Stimulated activated CD4-positive, alpha-beta T cell treated with anti-CD3 and anti-CD28 coated beads, Interleukin-2, amount 100 ng/mL, for 24 hours (primary cell): ENCODE data around the gene PRIM1.
"Not testable (repeated sequence)": the region's sequence is repeated elsewhere in the genome, so short reads cannot be mapped to it uniquely, and the experiment has no call there.

Experiments
- DNase-seq, 2 donors: peaks; one replicate each; pipeline ENCODE4 v3.0.0-alpha.2; 2020

The PRIM1 gene

DNA sequence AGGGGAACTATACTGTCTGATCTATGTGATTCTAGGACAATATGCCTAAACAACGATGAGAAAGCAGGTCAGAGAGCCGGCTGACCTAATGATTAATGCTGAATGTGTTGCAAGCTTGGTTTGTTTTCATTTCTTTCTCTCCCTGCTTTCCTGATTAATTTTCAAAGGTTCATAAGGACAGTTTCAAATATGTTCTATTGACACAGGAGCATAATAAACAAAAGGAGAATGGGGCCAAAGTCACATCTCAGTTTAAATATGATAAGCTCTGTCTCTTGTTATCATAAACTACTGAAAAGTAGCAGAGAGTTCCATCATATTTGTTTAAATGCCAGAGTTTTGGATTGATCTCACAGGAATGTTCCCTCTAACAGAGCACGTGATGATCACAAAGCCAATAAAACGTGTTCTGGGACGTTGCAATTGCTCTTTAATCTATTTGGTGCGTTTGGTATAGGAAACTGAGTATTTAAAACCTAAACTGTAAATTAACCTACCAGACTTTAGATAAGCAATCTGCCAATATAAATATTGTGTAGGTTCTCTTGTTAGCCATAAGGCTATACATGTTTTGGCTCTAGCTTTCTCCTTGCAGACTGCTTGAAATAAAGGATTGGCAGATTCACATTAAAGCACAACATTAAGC lies 7.3 kb upstream of the PRIM1 start:
- no peak for DNase-seq

GRCh38 chr12:56758728-56759262 lies 6.7 kb upstream of the PRIM1 start:
- DNase-seq = no peak

DNA sequence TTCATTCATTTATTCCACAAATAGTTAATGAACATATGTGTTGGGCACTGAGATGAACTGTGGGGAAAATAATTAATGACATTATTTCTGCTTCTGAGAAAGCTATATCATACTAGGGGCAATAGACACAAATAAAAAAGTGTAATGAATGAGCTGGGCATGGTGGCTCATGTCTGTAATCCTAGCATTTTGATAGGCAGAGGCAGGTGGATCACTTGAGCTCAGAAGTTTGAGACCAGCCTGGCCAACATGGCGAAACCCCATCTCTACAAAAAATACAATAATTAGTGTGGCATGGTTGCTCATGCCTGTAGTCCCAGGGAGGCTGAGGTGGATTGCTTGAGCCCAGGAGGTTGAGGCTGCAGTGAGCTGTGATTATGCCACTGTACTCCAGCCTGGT lies 5.8 kb upstream of the PRIM1 start:
- not testable (repeated sequence) for DNase-seq

DNA sequence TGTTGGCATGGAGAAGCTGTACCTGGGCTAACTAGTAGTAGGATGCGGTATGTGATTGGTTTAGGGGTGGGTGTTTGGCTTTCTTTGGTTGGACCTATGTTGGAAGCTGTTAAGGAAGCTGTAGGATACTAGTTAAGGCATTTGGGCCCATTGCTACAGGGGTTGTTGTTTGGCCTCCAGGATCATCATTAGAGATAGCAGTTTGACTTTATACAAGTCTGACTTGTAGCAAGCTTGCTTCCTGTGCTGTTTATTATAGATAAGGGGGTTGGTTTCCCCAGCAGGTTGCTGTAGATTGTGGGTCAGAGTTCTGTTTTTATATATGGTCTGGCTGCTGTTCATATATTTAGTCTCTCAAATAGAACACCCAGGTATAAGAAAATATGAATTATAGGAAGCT lies 1.4 kb upstream of the PRIM1 start:
- DNase-seq = no peak

- not testable (repeated sequence) for DNase-seq
Observed at GRCh38 chr12:56750596-56750995, 1.5 kb downstream of the PRIM1 start.

DNA sequence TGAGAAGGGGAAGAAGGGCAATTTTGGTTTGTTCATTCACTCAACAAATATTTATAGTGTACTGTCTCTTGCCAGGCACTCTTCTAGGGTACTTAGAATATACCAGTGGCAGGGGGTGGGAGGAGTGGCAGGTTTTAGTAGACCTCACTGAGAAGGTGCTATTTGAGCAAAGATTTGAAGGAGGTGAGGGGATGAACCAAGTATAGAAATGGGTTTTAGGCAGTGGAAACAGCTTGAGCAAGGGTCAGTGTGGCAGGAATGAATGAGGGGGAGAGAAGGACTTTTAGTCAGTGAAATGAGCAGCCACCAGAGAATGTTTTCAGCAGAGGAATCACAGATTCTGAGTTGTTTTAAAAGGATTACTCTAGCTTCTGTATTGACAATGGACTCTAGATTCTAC lies 2.3 kb downstream of the PRIM1 start:
- DNase-seq = no peak

GRCh38 chr12:56749359-56749758 lies 2.8 kb downstream of the PRIM1 start:
- DNase-seq = no peak

GRCh38 chr12:56728139-56728861 lies 23.8 kb downstream of the PRIM1 start:
- no peak for DNase-seq

DNA sequence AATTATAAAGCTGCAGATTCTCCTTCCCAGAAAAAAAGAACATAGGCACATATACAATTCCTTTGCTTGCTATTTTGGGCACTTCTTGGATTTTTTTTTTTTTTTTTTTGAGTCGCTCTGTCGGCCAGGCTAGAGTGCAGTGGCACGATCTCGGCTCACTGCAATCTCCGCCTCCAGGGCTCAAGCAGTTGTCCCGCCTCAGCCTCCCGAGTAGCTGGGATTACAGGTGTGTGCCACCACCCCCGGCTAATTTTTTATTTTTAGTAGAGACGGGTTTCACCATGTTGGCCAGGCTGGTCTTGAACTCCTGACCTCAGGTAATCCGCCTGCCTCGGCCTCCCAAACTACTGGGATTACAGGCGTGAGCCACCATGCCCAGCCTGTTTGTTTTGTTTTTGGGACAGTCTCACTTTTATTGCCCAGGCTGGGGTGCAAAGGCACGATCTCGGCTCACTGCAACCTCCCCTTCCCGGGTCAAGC lies 25.9 kb downstream of the PRIM1 start:
- not testable (repeated sequence) for DNase-seq

DNA sequence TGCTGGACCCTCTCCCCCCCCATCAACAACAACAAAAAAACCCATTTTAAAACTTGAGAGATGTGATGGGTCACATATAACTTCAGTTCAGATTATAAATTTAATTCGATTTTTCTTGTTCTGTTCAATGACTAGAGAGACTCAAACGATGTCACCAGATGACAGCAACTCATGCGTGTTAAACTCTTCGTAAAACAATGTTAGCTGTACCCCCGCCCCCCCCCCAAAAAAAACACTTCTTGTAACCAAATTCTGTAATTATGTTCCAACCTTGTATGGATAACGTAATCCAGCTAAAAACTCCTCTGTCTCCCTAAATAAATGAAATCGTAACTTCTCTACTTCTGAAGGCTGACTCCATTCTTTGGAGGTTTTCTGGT lies 26.4 kb downstream of the PRIM1 start:
- no peak for DNase-seq

GRCh38 chr12:56724972-56725722 lies 27.0 kb downstream of the PRIM1 start, which contains the start of gene NACA:
Gene NACA (minus strand): TSS chr12:56725299. CDS start chr12:56724521, 778 bp downstream.
- peak; percentile 98 to 99 for DNase-seq

- peak in 1 of 2 donors; percentile 38 for DNase-seq
Observed at GRCh38 chr12:56724701-56724971, 27.5 kb downstream of the PRIM1 start.

DNA sequence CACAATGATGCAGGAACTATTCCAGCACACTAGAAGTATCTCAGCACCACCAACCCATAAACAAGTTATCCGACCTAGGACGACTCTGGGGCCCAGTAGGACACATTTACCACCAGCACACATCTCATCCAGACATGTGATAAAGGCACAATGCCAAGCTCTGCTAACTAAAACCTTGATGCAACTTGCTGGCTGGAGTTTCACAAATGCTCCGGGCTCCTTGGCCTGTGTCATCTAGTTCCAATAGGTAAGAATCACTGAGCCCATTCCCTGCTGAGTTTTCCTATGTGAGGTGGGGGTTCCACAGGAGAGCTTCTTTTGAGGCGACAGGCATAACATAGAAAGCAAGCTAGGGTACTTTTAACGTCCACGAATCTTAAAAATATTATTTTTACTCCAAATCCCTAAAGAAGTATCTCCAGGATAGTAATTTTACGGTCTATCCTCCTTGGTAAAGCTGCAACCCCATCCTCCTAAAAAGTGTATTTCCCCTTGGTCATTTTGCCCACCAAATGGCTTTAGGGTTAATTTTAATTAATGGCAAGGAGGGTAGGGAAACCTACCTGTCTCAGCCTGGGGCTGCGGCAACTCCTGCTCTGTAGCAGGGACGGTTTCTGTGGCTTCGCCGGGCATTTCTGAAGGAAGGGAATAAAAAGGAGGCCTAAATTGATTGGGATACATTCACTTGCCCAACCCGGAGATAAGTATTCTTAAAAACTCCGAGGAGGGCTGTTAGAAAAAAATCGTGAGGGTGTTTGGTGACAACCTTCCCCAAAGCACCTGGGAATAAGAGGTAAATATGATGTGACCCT lies 28.0 kb downstream of the PRIM1 start:
- DNase-seq = no peak

GRCh38 chr12:56723352-56723751 lies 28.8 kb downstream of the PRIM1 start:
- no peak for DNase-seq

DNA sequence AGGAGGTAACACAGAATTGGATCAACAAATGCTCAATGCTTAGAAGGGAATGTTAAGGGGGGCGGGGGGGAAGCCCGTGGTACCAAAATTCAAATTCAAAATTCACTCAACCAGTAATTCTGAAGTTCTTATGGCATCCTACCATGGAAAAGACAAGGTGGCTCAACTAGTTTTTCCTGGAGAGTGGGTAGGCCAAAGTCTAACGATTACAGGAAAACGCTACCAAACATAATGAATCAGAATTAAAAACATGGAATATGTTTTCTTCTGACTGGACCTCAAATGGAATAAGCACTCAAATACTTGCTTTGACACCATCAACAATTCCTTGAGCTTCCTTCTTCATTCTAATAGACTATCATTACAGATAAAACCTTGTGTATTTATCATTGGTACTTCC lies 29.3 kb downstream of the PRIM1 start:
- no peak for DNase-seq

DNA sequence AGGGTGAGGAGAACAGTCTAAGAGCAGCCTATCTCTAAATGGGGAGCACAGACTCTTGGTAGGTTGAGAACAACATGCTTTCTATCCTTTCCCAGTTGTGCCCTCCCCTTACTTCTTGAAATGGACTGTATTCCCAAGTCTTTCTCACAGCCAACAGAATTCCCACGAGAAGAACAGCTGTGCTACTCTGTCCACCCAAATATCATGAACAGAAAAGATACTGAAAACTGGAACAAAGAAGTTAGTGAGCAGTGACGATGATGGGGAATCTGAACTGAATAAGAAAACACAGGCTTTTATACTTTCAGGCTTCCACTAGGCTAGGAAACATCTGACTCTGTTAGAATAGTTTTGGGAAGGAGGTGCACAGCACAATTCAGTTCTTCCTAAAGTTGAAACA lies 30.4 kb downstream of the PRIM1 start:
- DNase-seq = no peak

DNA sequence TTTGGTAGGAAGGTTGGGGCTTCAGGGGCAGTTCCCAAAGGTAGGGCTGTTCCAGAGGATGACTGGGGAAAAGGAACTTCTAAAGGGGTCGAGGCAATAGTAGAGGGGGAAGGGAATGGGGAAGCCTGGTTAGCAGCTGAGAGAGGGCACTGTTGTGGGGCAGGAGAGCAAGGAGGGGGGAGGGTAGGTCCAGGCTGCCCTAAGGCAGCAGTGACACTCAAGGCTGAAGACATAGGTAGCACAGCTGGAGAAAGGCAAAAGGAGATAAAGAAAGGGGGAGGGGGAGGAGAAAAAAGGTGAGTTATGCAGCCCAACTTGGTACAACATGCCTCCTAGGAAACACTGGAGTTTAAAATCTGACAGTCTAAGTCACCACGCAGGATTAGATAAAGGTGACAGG lies 30.9 kb downstream of the PRIM1 start:
- no peak for DNase-seq

- no peak for DNase-seq
Observed at GRCh38 chr12:56720731-56721151, 31.4 kb downstream of the PRIM1 start.

DNA sequence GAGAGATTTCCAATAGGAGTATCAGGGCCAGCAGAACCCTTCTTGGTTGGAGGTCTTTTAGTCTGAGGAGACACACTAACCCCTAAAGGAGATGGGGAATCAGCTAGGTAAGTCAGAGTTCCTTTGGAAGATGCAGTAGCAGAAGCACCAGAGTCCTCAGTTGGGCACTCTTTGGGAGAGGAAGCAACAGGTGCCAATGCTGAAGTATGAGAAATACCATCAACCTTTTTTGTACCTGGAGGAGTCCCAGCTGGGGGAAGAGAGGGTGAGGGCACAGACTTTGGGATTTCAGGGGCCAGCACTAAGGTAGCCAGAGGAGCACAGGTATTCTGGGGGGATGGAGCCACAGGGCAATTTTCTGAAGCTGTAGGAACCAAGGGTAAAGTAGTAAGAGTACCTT lies 33.1 kb downstream of the PRIM1 start:
- no peak for DNase-seq

DNA sequence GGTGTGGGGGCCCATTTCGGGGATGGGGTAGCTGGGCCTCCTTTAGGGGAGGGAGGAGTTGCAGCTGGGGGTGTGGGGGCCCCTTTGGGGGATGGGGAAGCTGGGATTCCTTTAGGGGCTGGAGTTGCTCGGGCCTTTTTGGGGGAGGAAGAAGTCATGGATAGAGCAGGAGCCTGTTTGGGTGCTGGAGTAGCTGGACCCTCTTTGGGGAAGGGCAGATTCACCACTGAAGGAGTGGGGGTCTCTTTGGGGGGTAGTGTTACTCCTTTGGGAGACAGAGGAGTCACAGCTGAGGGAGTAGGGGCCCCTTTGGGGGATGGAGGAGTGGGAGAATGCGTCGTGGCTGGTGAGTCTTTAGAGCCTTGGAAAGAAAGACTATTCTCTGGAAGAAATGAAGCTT lies 33.5 kb downstream of the PRIM1 start:
- DNase-seq = no peak

DNA sequence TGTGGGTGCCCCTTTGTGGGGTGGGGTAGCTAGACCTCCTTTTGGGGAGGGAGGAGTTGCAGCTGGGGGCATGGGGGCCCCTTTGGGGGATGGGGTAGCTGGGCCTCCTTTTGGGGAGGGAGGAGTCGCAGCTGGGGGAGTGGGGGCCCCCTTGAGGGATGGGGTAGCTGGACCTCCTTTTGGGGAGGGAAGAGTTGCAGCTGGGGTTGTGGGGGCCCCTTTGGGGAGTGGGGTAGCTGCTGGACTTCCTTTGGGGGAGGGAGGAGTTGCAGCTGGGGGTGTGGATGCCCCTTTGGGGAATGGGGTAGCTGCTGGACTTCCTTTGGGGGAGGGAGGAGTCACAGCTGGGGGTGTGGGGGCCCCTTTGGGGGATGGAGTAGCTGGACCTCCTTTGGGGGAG lies 34.0 kb downstream of the PRIM1 start:
- DNase-seq = no peak

DNA sequence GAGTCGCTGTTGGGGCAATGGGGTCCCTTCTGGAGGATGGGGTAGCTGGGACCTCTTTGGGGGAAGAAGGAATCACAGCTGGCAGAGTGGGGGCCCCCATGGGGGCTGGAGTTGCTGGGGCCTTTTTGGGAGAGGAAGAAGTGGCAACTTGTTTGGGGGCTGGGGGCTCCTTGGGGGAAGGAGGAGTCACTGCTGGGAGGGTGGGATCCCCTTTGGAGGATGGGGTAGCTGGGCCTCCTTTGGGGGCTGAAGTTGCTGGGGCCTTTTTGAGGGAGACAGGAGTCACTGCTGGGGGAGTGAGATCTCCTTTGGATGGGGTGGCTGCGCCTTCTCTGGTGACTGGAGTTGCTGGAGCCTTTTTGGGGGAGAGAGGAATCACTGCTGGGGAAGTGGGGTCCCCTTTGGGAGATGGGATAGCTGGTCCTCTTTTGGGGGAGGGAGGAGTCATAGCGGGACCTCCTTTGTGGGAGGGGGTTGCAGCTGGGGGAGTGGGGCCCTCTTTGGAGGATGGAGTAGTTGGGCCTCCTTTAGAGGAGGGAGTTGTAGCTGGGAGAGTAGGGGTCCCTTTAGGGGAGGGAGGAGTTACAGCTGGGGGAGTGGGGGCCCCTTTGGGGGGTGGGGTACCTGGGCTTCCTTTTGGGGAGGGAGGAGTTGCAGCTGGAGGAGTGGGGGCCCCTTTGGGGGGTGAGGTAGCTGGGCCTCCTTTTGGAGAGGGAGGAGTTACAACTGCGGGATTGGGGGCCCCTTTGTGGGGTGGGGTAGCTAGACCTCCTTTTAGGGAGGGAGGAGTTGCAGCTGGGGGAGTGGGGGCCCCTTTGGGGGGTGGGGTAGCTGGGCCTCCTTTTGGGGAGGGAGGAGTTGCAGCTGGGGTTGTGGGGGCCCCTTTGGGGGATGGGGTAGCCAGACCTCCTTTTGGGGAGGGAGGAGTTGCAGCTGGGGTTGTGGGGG lies 34.9 kb downstream of the PRIM1 start:
- no peak for DNase-seq
